Smooth muscle cell (in vitro differentiated cells): ENCODE measurements around the gene SRGAP2. TPM values are rescaled to one million over a fixed set of nuclear protein-coding genes. Genes with fewer than 3 reads are reported as not detected.
A peak's percentile ranks its signal among the peaks of the same experiment; 100 is the strongest.
"Not testable (repeated sequence)": the region's sequence is repeated elsewhere in the genome, so short reads cannot be mapped to it uniquely, and the experiment has no call there.

Source experiments
- DNase-seq: peaks from one replicate; lab custom pipeline; 2025; ENCODE audit not compliant: unreplicated experiment; lab: John Stamatoyannopoulos, UW
- H2AFZ ChIP-seq: fragments of 200-600 bp; sonication (generic); 2 replicates; pipeline ENCODE4 v1.6.0; 2016; ENCODE audit warnings: antibody characterized with exemption, low read depth, mild to moderate bottlenecking
- H3F3A ChIP-seq: fragments of 200-600 bp; sonication (generic); 2 replicates; pipeline ENCODE4 v1.6.0; 2017; ENCODE audit warnings: antibody characterized with exemption, low read depth
- H3K27ac ChIP-seq: fragments of 200-600 bp; sonication (generic); 2 replicates; pipeline ENCODE4 v1.5.1; 2016; ENCODE audit warnings: low read depth, mild to moderate bottlenecking
- H3K27me3 ChIP-seq: fragments of 200-600 bp; sonication (generic); 2 replicates; pipeline ENCODE4 v1.6.1; 2016; ENCODE audit warnings: low read depth, mild to moderate bottlenecking
- H3K36me3 ChIP-seq: fragments of 200-600 bp; sonication (generic); 2 replicates; pipeline ENCODE4 v1.5.1; 2016; ENCODE audit warnings: low read depth
- H3K4me1 ChIP-seq: fragments of 200-600 bp; sonication (generic); 2 replicates; pipeline ENCODE4 v1.5.1; 2016; ENCODE audit warnings: low read depth
- H3K4me2 ChIP-seq: fragments of 200-600 bp; sonication (generic); 2 replicates; pipeline ENCODE4 v1.6.0; 2016; ENCODE audit warnings: mild to moderate bottlenecking
- H3K4me3 ChIP-seq: fragments of 200-600 bp; sonication (generic); 2 replicates; pipeline ENCODE4 v1.5.1; 2016; ENCODE audit warnings: mild to moderate bottlenecking
- H3K79me2 ChIP-seq: fragments of 200-600 bp; sonication (generic); 2 replicates; pipeline ENCODE4 v1.6.0; 2016; ENCODE audit warnings: low read depth, mild to moderate bottlenecking
- H3K9ac ChIP-seq: fragments of 200-600 bp; sonication (generic); 2 replicates; pipeline ENCODE4 v1.6.0; 2016; ENCODE audit warnings: low read depth
- H3K9me3 ChIP-seq: fragments of 200-600 bp; sonication (generic); replicated peaks from 2 replicates; pipeline ENCODE4 v1.5.1; 2016; ENCODE audit warnings: low read depth
- H4K20me1 ChIP-seq: fragments of 200-600 bp; sonication (generic); 2 replicates; pipeline ENCODE4 v1.6.0; 2016; ENCODE audit warnings: low read depth
- WGBS: methylation state at CpG from one replicate; pipeline ENCODE4 v1.1.7; 2016; ENCODE audit warnings: low lambda C conversion rate; 5-methylcytosine and 5-hydroxymethylcytosine counted together
- polyA plus RNA-seq: library from polyadenylated mRNA; unstranded; fragments of >200 nt; fragmentation: Nextera tagmentation; extraction: Ambion mirVana; gene quantifications from 2 replicates; pipeline ENCODE4 v1.2.1, GENCODE V29; 2016
- total RNA-seq: library from RNA; depleted of rRNA; stranded (reverse); fragments of >200 nt; gene quantifications from 2 replicates; pipeline ENCODE4 v1.2.3, GENCODE V29; 2014

SRGAP2 gene
- total and polyA plus RNA-seq, 2 experiments from 2014 or later: 28.0 to 62.9 TPM

GRCh38 chr1:206210802-206211201 lies 7.5 kb downstream of the SRGAP2 start:
- not testable (repeated sequence) for H3K4me1 ChIP-seq, H3K9me3 ChIP-seq, H3K9ac ChIP-seq, H3K4me2 ChIP-seq, H3K36me3 ChIP-seq, H3K27ac ChIP-seq, H3F3A ChIP-seq, H3K79me2 ChIP-seq, DNase-seq, H2AFZ ChIP-seq, H4K20me1 ChIP-seq, H3K27me3 ChIP-seq, H3K4me3 ChIP-seq
- WGBS: no CpG with 5 or more reads among the region's 1 CpG

DNA sequence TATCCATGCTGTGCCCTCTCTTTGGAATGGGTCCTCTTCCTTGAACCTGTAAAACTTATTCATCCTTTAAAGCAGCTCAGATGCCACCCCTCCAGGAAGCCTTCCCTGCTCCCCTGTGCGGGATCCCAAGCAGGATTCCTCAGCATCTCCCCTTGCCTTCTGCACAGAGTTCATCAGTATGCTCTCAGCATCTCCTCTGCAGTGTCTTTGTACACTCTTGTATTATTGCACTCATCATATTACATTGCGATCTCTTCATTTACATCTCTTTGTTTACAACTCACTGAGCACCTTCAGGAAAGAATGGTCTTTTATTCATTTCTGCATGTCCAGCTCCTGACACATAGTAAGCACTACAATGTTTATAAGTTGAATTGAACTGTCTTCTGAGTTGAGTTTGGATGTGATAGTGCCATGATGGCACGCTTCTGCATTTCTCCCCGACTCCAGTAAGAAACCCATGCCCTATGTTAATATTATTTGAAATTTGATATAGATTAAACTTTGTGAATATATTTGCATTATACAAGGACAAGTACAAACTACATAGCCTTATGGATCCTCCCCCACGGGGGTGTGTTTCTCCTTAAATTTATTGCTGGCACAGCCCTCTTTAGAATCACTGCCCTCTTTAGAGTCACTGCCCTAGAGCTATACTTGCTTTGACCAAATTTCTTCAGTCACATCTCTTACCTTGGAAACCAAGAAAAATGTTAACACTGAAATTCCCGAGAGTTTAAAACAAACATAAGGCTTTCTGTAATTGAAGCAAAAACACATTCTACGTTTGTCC lies 12.5 kb downstream of the SRGAP2 start:
- H3K9ac ChIP-seq, H3K27me3 ChIP-seq, H3K9me3 ChIP-seq, H3K4me2 ChIP-seq, H3F3A ChIP-seq, H3K36me3 ChIP-seq, H3K4me3 ChIP-seq, H3K79me2 ChIP-seq, H4K20me1 ChIP-seq, H3K27ac ChIP-seq, H3K4me1 ChIP-seq, H2AFZ ChIP-seq, DNase-seq: not testable (repeated sequence)
- WGBS: 87% methylated on average over 4 of the region's 7 CpGs

DNA sequence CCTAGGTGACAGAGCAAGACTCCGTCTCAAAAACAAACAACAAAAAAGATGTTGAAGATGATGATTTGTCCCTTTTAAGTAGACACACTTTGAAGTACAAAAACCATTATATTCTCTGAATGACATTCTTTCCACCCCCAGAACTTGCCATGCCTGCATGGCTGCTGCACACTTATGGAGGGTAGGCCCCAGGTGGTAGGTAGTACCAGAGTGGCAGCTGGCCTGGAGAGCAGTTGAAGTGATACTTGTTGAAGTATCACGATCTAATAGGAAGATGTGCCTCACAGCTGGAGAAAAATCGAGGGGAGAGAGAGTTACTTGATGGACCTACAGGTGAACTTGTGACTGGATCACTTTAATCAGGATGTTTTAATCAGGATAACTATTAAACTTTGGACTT lies 14.9 kb downstream of the SRGAP2 start:
- WGBS: 68% methylated on average over 2 of the region's 3 CpGs
- H4K20me1 ChIP-seq, H3K36me3 ChIP-seq, H3K4me2 ChIP-seq, DNase-seq, H3K27me3 ChIP-seq, H2AFZ ChIP-seq, H3K27ac ChIP-seq, H3K9me3 ChIP-seq, H3F3A ChIP-seq, H3K4me1 ChIP-seq, H3K4me3 ChIP-seq, H3K79me2 ChIP-seq, H3K9ac ChIP-seq: not testable (repeated sequence)

DNA sequence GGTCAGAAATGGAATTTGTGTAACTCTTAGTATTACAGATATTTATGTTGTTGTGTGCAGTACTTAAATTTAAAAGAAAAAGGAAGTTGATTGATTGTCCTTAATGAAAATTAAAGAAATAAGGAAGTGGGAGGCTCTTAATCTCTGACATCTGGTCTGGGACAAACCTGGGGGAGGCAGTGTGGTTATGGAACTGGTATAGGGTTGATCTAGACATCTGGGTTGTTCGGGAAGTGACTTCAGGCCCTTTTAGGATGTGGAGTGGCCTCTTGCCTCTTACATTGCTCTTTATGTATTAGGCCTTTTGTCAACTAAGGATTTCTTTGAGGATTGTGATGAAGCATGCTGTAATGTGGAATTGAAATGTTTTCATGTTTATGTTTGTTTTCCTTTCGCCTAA lies 15.4 kb downstream of the SRGAP2 start:
- not testable (repeated sequence) for H3K27me3 ChIP-seq, H3K9me3 ChIP-seq, H3K9ac ChIP-seq, H3K36me3 ChIP-seq, H3K4me2 ChIP-seq, H3F3A ChIP-seq, H3K27ac ChIP-seq, H3K4me3 ChIP-seq, H3K79me2 ChIP-seq, DNase-seq, H2AFZ ChIP-seq, H3K4me1 ChIP-seq, H4K20me1 ChIP-seq
- WGBS: no CpG with 5 or more reads among the region's 2 CpGs

DNA sequence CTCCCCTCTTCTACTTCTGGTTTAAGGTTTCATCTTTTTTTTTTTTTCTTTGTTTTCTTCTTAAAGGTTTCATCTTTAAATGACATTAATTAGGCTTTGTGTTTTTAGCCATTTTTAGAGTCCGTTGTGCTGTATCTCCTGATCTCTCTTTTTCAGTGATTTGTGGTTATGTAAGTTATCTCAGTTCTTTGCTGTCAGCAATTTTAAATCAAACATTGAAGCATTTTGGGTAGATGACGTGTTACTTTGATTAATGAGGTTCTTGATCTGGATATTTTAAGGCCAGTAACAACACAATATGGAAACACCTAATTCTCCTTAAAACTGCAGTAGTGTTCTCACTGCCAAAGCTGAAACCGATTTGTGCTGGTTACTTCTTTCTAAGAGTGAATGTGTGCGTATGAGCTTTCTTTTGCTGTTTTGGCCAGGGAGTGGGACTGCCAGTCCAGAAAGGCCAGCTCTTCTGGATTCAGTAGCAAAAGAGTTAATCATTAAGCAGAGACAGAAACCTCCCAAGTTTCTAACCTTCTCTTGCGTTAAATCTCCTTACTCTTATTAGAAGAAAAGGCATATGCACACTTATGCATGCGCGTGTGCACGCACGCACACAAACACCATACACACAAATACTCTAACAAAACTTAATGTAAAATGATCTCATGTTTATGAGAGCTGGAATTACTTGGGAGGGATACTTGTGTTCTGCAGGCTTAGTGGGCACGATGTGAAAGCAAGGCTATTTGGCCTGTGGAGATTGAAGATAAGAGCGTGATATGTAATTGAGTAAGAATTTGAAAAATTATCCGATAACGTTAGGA lies 16.4 kb downstream of the SRGAP2 start:
- not testable (repeated sequence) for H3K27me3 ChIP-seq, H3K79me2 ChIP-seq, H2AFZ ChIP-seq, H4K20me1 ChIP-seq, DNase-seq, H3F3A ChIP-seq, H3K4me1 ChIP-seq, H3K9ac ChIP-seq, H3K9me3 ChIP-seq, H3K36me3 ChIP-seq
- peak overlapping the region; percentile 15 for H3K27ac ChIP-seq
- H3K4me2 ChIP-seq: peak overlapping the region; percentile 71
- 46% methylated on average over 6 of the region's 13 CpGs for WGBS
- H3K4me3 ChIP-seq: peak overlapping the region; percentile 15

- not testable (repeated sequence) for H2AFZ ChIP-seq, H3K4me1 ChIP-seq, H3K9ac ChIP-seq, H4K20me1 ChIP-seq, H3F3A ChIP-seq, H3K36me3 ChIP-seq, DNase-seq, H3K27me3 ChIP-seq, H3K79me2 ChIP-seq, H3K9me3 ChIP-seq
- peak overlapping the region; percentile 15 for H3K4me3 ChIP-seq
- H3K27ac ChIP-seq: peak overlapping the region; percentile 15
- WGBS: 49% methylated on average over 4 of the region's 4 CpGs
- H3K4me2 ChIP-seq: peak overlapping the region; percentile 71
Measured at GRCh38 chr1:206220332-206221000, 17.1 kb downstream of the SRGAP2 start.

DNA sequence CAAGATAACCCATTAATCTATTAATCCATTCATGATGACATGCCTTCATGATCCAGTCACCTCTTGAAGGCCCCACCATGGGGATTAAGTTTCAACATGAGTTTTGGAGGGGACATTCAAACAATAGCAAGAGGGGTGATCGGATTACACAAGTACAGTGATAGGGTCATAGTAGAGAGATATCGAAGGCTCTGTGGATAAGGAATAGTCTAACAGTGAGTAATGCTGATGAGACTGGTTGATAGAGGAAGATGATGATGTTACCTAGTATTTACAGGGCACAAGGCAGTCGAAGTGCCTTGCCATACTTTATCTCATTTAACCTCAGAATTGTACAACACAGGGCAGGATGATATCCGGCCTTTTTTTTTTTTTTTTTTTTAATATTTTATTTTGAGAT lies 18.2 kb downstream of the SRGAP2 start:
- not testable (repeated sequence) for H2AFZ ChIP-seq, DNase-seq, H4K20me1 ChIP-seq, H3K4me3 ChIP-seq, H3K36me3 ChIP-seq, H3K79me2 ChIP-seq, H3K27ac ChIP-seq, H3K4me2 ChIP-seq, H3K9ac ChIP-seq, H3K9me3 ChIP-seq, H3K27me3 ChIP-seq, H3K4me1 ChIP-seq, H3F3A ChIP-seq
- WGBS: no CpG with 5 or more reads among the region's 4 CpGs

- not testable (repeated sequence) for H3K9ac ChIP-seq, H3K79me2 ChIP-seq, H3K4me3 ChIP-seq, H3K4me1 ChIP-seq, H3K9me3 ChIP-seq, DNase-seq, H4K20me1 ChIP-seq, H3K27me3 ChIP-seq, H3F3A ChIP-seq, H3K36me3 ChIP-seq, H2AFZ ChIP-seq
- H3K4me2 ChIP-seq: peak overlapping the region; percentile 50
- WGBS: 23% methylated on average over 2 of the region's 6 CpGs
- H3K27ac ChIP-seq: peak overlapping the region; percentile 68
Measured at GRCh38 chr1:206224190-206224776, 20.9 kb downstream of the SRGAP2 start.
